Measurements from ENCODE around the gene KMT5B. TPM values are rescaled to one million over a fixed set of nuclear protein-coding genes. Genes with fewer than 3 reads are reported as not detected.

The KMT5B gene
- total and polyA plus RNA-seq, 2 of the 4 experiments (the other 2 are of a cell fraction), result 11.2 to 13.4 TPM

DNA sequence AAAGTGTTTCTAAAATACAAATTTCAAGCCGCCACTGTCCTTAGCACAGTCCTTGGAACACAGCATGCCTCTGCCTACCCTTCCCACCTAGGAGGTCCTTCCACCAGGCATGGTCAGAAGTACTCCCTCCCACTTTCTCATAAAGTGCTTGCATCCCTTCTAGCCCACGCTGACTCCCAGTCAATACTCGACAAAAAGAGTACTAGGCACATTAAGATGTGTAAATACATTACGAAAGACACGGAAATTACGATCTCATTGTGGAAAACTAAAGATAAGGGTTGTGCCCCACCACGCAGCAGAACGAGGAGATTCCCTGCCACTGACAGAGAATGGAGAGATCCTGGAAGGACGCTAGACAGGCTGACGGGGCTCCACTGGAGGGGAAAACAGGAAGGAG is 105.4 kb downstream of the KMT5B start:
- in situ Hi-C loops (cut with MboI; ENCODE audit: low sequenced_read_pairs), result no loop called here
- Histone ChIP-seq H4K5ac (ENCODE audit: low read depth, low read length) (no peak overlapping the region), H3K36me3 (ENCODE audit: control insufficient read depth, insufficient read depth, low read length) (no peaks in the 10 kb centered on the region), H4K91ac (ENCODE audit: insufficient read depth, low read depth, low read length) (no peak overlapping the region), H3K23ac (ENCODE audit: low read depth, low read length) (no peak overlapping the region), H2BK5ac (ENCODE audit: low read depth, low read length, poor library complexity, severe bottlenecking) (no peak overlapping the region), H4K20me1 (ENCODE audit: insufficient read depth, low read length) (peaks cover 10% of the 10 kb centered on the region; the same call in 1 of the 2 replicates), H2BK15ac (ENCODE audit: low read depth, low read length) (no peak overlapping the region), H2AK5ac (ENCODE audit: low read depth, low read length) (no peak overlapping the region), H3K4me3 (ENCODE audit: insufficient read depth, low read depth, low read length) (no peak overlapping the region), H2BK20ac (ENCODE audit: low read depth, low read length) (no peak overlapping the region), H3K56ac (ENCODE audit: extremely low read depth, insufficient read depth, low read length) (no peak overlapping the region), H2AK9ac (replicated peaks; ENCODE audit: low read depth, low read length, poor library complexity) (no peak overlapping the region), H3K4me1 (ENCODE audit: control insufficient read depth, insufficient read depth, low read length) (no peaks in the 10 kb centered on the region), H3K9ac (ENCODE audit: low read depth, low read length) (no peak overlapping the region), H2AFZ (replicated peaks; ENCODE audit: low read length, poor library complexity) (no peak overlapping the region), H3K18ac (ENCODE audit: low read depth, low read length) (no peak overlapping the region), H3K79me1 (ENCODE audit: low read depth in 1 of 2, low read length in 2 of 2) (peaks cover 18 to 19% of the 10 kb centered on the region in 2 experiments), H2BK120ac (ENCODE audit: low read depth, low read length) (no peak overlapping the region), H3K27me3 (ENCODE audit: control insufficient read depth, insufficient read depth, low read length) (no peaks in the 10 kb centered on the region), H3K4ac (ENCODE audit: low read depth, low read length) (no peak overlapping the region), H3K9me3 (ENCODE audit: control insufficient read depth, insufficient read depth, low read length) (no peaks in the 10 kb centered on the region), H4K8ac (ENCODE audit: low read depth in 2 of 2, low read length in 2 of 2) (no peak overlapping the region), H3K4me2 (ENCODE audit: low read depth, low read length) (no peak overlapping the region), H3K9me1 (ENCODE audit: insufficient read depth, low read length) (peaks cover 3% of the 10 kb centered on the region; the same call in 1 of the 2 replicates), H3K27ac (ENCODE audit: insufficient read depth, low read length) (no peak overlapping the region), H3K14ac (replicated peaks; ENCODE audit: low read depth, low read length) (no peak overlapping the region)
- no peak for DNase-seq
- dilution Hi-C loops (cut with HindIII; ENCODE audit: low sequenced_read_pairs, unreplicated experiment), result no loop called here
- BruUV-seq (replicated peaks), result no TSS peak
- WGBS, 2 experiments (ENCODE audit: extremely low coverage in 2 of 2, insufficient read length in 1 of 2), result 63% methylated on average over 6 of the region's 10 CpGs; no CpG with 5 or more reads in 1 of the 2 experiments
- ChIA-PET CTCF (no interaction called here), POLR2A (ENCODE audit: unreplicated experiment) (no interaction called here)
- ATAC-seq (ENCODE audit: low read depth), result no peak
- intact Hi-C loops (cut with micrococcal nuclease), result no loop called here
- TF ChIP-seq FOS (IDR thresholded peaks at IDR 0.05; ENCODE audit: low read depth, low read length) (no peak), MAFK (IDR thresholded peaks at IDR 0.05; ENCODE audit: low read depth, low read length) (no peak), NFE2L2 (IDR thresholded peaks at IDR 0.05; ENCODE audit: low read depth, low read length) (no peak), RAD21 (IDR thresholded peaks at IDR 0.05; ENCODE audit: low read length) (no peak), USF2 (IDR thresholded peaks at IDR 0.05; ENCODE audit: low read depth, low read length) (no peak), BHLHE40 (IDR thresholded peaks at IDR 0.05; ENCODE audit: low read depth, low read length) (no peak), SMC3 (IDR thresholded peaks at IDR 0.05; ENCODE audit: low read depth, low read length) (no peak), RFX5 (IDR thresholded peaks at IDR 0.05; ENCODE audit: low read depth, low read length) (no peak), POLR2A (IDR thresholded peaks at IDR 0.05; ENCODE audit: low read depth, low read length) (no peak), RCOR1 (IDR thresholded peaks at IDR 0.05; ENCODE audit: insufficient replicate concordance, low read length) (no peak), CEBPB (IDR thresholded peaks at IDR 0.05; ENCODE audit: low read depth, low read length) (no peak)
- TF ChIP-seq, protein P1, sequence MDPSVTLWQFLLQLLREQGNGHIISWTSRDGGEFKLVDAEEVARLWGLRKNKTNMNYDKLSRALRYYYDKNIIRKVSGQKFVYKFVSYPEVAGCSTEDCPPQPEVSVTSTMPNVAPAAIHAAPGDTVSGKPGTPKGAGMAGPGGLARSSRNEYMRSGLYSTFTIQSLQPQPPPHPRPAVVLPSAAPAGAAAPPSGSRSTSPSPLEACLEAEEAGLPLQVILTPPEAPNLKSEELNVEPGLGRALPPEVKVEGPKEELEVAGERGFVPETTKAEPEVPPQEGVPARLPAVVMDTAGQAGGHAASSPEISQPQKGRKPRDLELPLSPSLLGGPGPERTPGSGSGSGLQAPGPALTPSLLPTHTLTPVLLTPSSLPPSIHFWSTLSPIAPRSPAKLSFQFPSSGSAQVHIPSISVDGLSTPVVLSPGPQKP (IDR thresholded peaks at IDR 0.05; ENCODE audit: borderline replicate concordance, low read depth, low read length), result no peak

Data from IMR-90 (cell line).